HG03135 (cell line): ENCODE results near the gene B4GALT5.
"Not testable (repeated sequence)": the region's sequence is repeated elsewhere in the genome, so short reads cannot be mapped to it uniquely, and the experiment has no call there.

ENCODE experiments used
- ATAC-seq: cut with Tn5 transposase; IDR thresholded peaks from one replicate; pipeline ENCODE4 v1.9.1; 2021; ENCODE audit warnings: mild to moderate bottlenecking, moderate library complexity; ENCODE audit not compliant: unreplicated experiment

B4GALT5 gene

GRCh38 chr20:49631061-49631716, 82.5 kb downstream of the B4GALT5 start:
- ATAC-seq: no peak

GRCh38 chr20:49630396-49630951, 83.2 kb downstream of the B4GALT5 start:
- peak; percentile 77 for ATAC-seq

- ATAC-seq: no peak
Observed at GRCh38 chr20:49629606-49630005, 84.1 kb downstream of the B4GALT5 start.

GRCh38 chr20:49628280-49628679, 85.4 kb downstream of the B4GALT5 start:
- ATAC-seq: not testable (repeated sequence)

- ATAC-seq: no peak
Observed at GRCh38 chr20:49627329-49627761, 86.3 kb downstream of the B4GALT5 start.

GRCh38 chr20:49624988-49625387, 88.7 kb downstream of the B4GALT5 start:
- ATAC-seq: not testable (repeated sequence)

GRCh38 chr20:49624317-49624716, 89.4 kb downstream of the B4GALT5 start:
- no peak for ATAC-seq

- ATAC-seq: no peak
Observed at GRCh38 chr20:49622243-49622642, 91.4 kb downstream of the B4GALT5 start.

- ATAC-seq: peak; percentile 76
Observed at GRCh38 chr20:49620364-49621240, 93.1 kb downstream of the B4GALT5 start.

- no peak for ATAC-seq
Observed at GRCh38 chr20:49619113-49620048, 94.3 kb downstream of the B4GALT5 start.

GRCh38 chr20:49618289-49618688, 95.4 kb downstream of the B4GALT5 start:
- ATAC-seq: no peak

- ATAC-seq: not testable (repeated sequence)
Observed at GRCh38 chr20:49617394-49617793, 96.3 kb downstream of the B4GALT5 start.

- ATAC-seq: no peak
Observed at GRCh38 chr20:49616154-49617007, 97.3 kb downstream of the B4GALT5 start.

- no peak for ATAC-seq
Observed at GRCh38 chr20:49615401-49616153, 98.1 kb downstream of the B4GALT5 start.

GRCh38 chr20:49615051-49615400, 98.7 kb downstream of the B4GALT5 start:
- ATAC-seq: not testable (repeated sequence)

GRCh38 chr20:49614338-49615050, 99.2 kb downstream of the B4GALT5 start:
- no peak for ATAC-seq

GRCh38 chr20:49612127-49612738, 101.4 kb downstream of the B4GALT5 start:
- ATAC-seq: no peak

- ATAC-seq: not testable (repeated sequence)
Observed at GRCh38 chr20:49611539-49612126, 102.0 kb downstream of the B4GALT5 start.
